NT2/D1 (cell line): ENCODE measurements around the gene LMAN2.
"Not testable (repeated sequence)": the region's sequence is repeated elsewhere in the genome, so short reads cannot be mapped to it uniquely, and the experiment has no call there.

Experiments
- DNase-seq: peaks from one replicate; pipeline ENCODE4 v3.0.0-alpha.2; 2011; ENCODE audit warnings: low read depth, low spot score
- H3K27me3 ChIP-seq: 2 replicates; pipeline ENCODE4 v1.6.0; 2011; ENCODE audit warnings: mild to moderate bottlenecking; ENCODE audit not compliant: insufficient read length, insufficient read depth
- H3K36me3 ChIP-seq: 2 replicates; pipeline ENCODE4 v1.6.1; 2011; ENCODE audit warnings: mild to moderate bottlenecking, low read length, mixed read lengths; ENCODE audit not compliant: insufficient read depth, insufficient read length
- H3K4me1 ChIP-seq: 2 replicates; pipeline ENCODE4 v1.5.1; 2011; ENCODE audit not compliant: insufficient read depth, insufficient read length
- H3K4me3 ChIP-seq: 2 replicates; pipeline ENCODE4 v1.5.1; 2011; ENCODE audit warnings: low read depth; ENCODE audit not compliant: insufficient read length
- H3K9ac ChIP-seq: 2 replicates; pipeline ENCODE4 v1.6.0; 2011; ENCODE audit warnings: low read depth; ENCODE audit not compliant: insufficient read length
- H3K9me3 ChIP-seq: 2 replicates; pipeline ENCODE4 v1.5.1; 2011; ENCODE audit warnings: mild to moderate bottlenecking, low read length; ENCODE audit not compliant: insufficient read depth
- SUZ12 ChIP-seq: IDR thresholded peaks from 2 replicates; pipeline ENCODE4 v1.6.1; 2011; ENCODE audit not compliant: insufficient read length, insufficient read depth; ENCODE audit errors: extremely low read depth
- YY1 ChIP-seq: IDR thresholded peaks from 2 replicates; pipeline ENCODE4 v1.6.1; 2011; ENCODE audit not compliant: insufficient read length, insufficient read depth
- ZNF274 ChIP-seq: IDR thresholded peaks from 2 replicates; pipeline ENCODE4 v1.6.1; 2011; ENCODE audit warnings: mild to moderate bottlenecking, low read depth, low read length

LMAN2 gene

GRCh38 chr5:177361418-177362291 lies 10.2 kb upstream of the LMAN2 start:
- Histone ChIP-seq H3K4me1 (peaks cover 12% of the 10 kb centered on the region), H3K36me3 (no peaks in the 10 kb centered on the region), H3K9me3 (no peaks in the 10 kb centered on the region), H3K27me3 (peaks cover 7% of the 10 kb centered on the region), H3K4me3 (no peak overlapping the region), H3K9ac (no peak overlapping the region)
- TF ChIP-seq YY1, result no peak
- no peak for TF ChIP-seq SUZ12
- no peak for TF ChIP-seq ZNF274
- no peak for DNase-seq

GRCh38 chr5:177360740-177361139 lies 9.3 kb upstream of the LMAN2 start:
- not testable (repeated sequence) for H3K36me3 ChIP-seq, H3K4me1 ChIP-seq, H3K9ac ChIP-seq, DNase-seq, H3K4me3 ChIP-seq, H3K9me3 ChIP-seq, H3K27me3 ChIP-seq

GRCh38 chr5:177359860-177360259 lies 8.4 kb upstream of the LMAN2 start:
- H3K9ac ChIP-seq, result no peak overlapping the region
- no peaks in the 10 kb centered on the region for H3K36me3 ChIP-seq
- DNase-seq, result no peak
- H3K4me1 ChIP-seq, result peaks cover 8% of the 10 kb centered on the region
- TF ChIP-seq ZNF274 (no peak), SUZ12 (no peak), YY1 (no peak)
- peaks cover 9% of the 10 kb centered on the region for H3K27me3 ChIP-seq
- H3K4me3 ChIP-seq, result no peak overlapping the region
- H3K9me3 ChIP-seq, result peaks cover 6% of the 10 kb centered on the region; the same call in 1 of the 2 replicates

- peaks cover 8% of the 10 kb centered on the region for H3K4me1 ChIP-seq
- H3K9me3 ChIP-seq, result peaks cover 6% of the 10 kb centered on the region; the same call in 1 of the 2 replicates
- peaks cover 11% of the 10 kb centered on the region for H3K27me3 ChIP-seq
- DNase-seq, result no peak
- H3K9ac ChIP-seq, result no peak overlapping the region
- TF ChIP-seq YY1, result no peak
- TF ChIP-seq ZNF274, result no peak
- no peak for TF ChIP-seq SUZ12
- no peak overlapping the region for H3K4me3 ChIP-seq
- no peaks in the 10 kb centered on the region for H3K36me3 ChIP-seq
Measured at GRCh38 chr5:177359451-177359851, 8.0 kb upstream of the LMAN2 start.

- peaks cover 11% of the 10 kb centered on the region for H3K27me3 ChIP-seq
- peaks cover 8% of the 10 kb centered on the region for H3K4me1 ChIP-seq
- H3K9ac ChIP-seq, result peak overlapping the region; percentile 32
- H3K4me3 ChIP-seq, result no peak overlapping the region
- peaks cover 6% of the 10 kb centered on the region; the same call in 1 of the 2 replicates for H3K9me3 ChIP-seq
- DNase-seq, result no peak
- no peaks in the 10 kb centered on the region for H3K36me3 ChIP-seq
- no peak for TF ChIP-seq YY1
- no peak for TF ChIP-seq SUZ12
- no peak for TF ChIP-seq ZNF274
Measured at GRCh38 chr5:177358370-177358819, 6.9 kb upstream of the LMAN2 start.

GRCh38 chr5:177357459-177358351 lies 6.2 kb upstream of the LMAN2 start, which contains the start of gene RGS14:
RGS14 (plus strand) TSS chr5:177357924; CDS start chr5:177358025, 101 bp downstream.
- Histone ChIP-seq H3K27me3 (peaks cover 11% of the 10 kb centered on the region), H3K4me1 (peaks cover 8% of the 10 kb centered on the region), H3K36me3 (no peaks in the 10 kb centered on the region), H3K9me3 (peaks cover 6% of the 10 kb centered on the region; the same call in 1 of the 2 replicates), H3K4me3 (no peak within 1 kb of the TSS), H3K9ac (peak within 1 kb of the TSS; percentile 32)
- TF ChIP-seq SUZ12, result no peak
- TF ChIP-seq ZNF274, result no peak
- no peak for TF ChIP-seq YY1
- no peak for DNase-seq

GRCh38 chr5:177357146-177357458 lies 5.6 kb upstream of the LMAN2 start:
- H3K27me3 ChIP-seq, result peaks cover 5% of the 10 kb centered on the region
- DNase-seq, result no peak
- H3K9ac ChIP-seq, result no peak overlapping the region
- TF ChIP-seq SUZ12 (no peak), YY1 (no peak), ZNF274 (no peak)
- H3K36me3 ChIP-seq, result no peaks in the 10 kb centered on the region
- peaks cover 6% of the 10 kb centered on the region; the same call in 1 of the 2 replicates for H3K9me3 ChIP-seq
- peaks cover 6% of the 10 kb centered on the region for H3K4me1 ChIP-seq
- H3K4me3 ChIP-seq, result no peak overlapping the region
